ENCODE results near the gene OR10A3.

OR10A3 gene

DNA sequence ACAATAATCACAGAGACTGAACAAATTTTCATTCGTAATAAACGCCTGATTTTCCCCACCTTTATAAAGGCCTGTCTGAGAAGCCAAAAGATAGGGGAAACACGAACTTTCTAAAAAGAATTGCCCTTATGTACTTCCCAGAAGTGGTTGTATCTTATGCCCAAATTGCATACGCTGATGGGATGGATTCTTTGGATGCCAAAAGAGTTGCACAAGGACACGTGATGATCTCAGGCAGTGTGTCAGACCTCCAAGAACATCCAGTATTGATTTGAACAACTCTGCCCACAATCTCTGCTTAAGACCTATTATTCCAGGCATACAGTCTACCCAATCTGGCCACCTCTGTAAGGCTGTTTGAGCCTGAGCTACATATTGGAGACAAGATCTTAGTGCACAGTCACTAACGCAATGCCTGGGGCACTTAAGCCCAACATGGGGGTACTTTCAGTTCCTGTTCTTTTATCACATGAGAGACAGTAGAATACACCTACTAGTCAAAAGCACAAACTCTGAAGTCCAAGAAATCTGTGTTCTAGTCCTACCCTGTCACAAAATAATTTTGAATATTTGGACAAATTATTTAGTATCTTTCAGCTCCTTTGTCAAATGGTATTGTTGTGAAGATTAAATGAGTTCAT lies 49.3 kb downstream of the OR10A3 start:
- no peak for DNase-seq (ENCODE audit: low read depth)

DNA sequence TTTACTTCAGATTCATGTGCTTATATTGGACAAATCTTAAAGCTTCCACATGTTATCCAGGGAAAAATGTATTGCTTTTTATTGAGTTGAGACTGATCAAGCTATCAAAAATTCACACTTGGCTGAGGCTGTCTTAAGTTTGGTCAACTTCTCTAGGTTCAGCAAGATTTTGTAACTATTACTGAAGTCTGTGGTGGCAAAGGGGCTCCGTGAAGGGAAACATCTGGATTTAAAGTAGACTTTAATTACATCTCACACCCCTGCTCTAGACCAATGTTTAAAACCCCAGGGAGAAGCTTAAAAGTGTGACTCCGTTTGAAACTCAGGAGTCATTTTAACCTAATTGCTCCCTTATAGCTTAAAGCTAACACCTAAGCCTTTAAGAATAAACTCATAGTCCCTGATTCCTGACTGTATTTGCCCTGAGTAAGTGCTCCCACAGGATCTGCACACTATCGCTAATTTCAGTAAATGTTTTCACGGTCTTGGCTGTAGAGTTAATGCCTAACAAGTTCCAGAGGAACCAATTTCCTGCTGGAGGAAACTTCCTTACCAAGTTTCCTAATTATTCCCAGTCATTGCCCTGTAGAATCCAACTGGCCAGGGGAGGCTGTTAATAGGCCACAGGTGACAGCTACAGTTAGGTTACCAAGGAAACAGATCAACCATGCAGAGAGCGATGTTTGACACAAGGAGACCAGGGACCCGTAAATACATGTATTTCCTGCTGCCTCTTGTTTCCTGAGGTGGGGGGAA lies 50.9 kb downstream of the OR10A3 start:
- no peak for DNase-seq (ENCODE audit: low read depth)

GRCh38 chr11:7889985-7890384 lies 51.5 kb downstream of the OR10A3 start:
- no peak for DNase-seq (ENCODE audit: low read depth)
